NT2/D1 (cell line): ENCODE measurements around the gene DPY19L3.

Experiments
- YY1 ChIP-seq: IDR thresholded peaks from 2 replicates; pipeline ENCODE4 v1.6.1; 2011; ENCODE audit not compliant: insufficient read length, insufficient read depth
- ZNF274 ChIP-seq: IDR thresholded peaks from 2 replicates; pipeline ENCODE4 v1.6.1; 2011; ENCODE audit warnings: mild to moderate bottlenecking, low read depth, low read length

DNA sequence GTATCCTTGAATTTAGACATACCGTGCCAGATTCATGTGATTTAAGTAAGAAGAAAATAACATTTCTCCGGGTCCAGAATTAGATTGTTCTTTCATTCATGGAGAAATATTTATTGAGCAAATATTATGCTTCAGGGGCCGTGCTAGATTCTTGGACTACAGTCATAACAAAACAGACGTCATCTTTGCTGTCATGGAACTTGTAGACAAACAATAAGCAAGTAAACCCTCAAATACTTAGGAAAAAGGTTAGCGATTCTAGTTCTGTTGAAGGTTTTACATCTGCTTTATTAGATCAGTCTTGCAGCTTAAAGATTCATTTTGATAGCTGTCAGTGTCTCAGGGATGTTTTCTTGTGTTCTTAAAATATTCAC lies 43.3 kb upstream of the DPY19L3 start:
- TF ChIP-seq ZNF274: no peak
- TF ChIP-seq YY1: no peak
